ENCODE data around the gene ZNF783.
A peak's percentile ranks its signal among the peaks of the same experiment; 100 is the strongest.

ZNF783 gene

GRCh38 chr7:149283321-149283720, 21.3 kb downstream of the ZNF783 start:
- DNase-seq = no peak

DNA sequence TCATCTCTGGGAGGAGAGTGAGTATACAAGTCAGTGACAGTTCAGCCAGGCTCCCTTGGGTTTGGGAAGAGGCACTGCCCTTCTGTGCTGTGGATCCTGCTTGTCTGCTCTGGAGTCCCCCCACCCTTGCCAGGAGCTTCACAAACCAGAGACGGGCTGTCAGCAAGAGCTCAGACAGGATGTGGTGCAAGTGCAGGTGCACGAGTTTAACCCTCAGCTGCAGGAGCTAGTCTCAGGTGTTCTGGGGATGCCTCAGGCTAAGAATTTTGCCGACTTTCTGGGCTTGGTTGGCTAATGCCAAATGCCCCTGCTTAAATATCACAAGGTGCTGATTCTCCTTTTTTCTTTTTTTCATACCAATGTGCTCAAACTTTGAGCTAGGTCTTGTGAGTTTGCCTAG, 22.3 kb downstream of the ZNF783 start:
- DNase-seq = no peak

DNA sequence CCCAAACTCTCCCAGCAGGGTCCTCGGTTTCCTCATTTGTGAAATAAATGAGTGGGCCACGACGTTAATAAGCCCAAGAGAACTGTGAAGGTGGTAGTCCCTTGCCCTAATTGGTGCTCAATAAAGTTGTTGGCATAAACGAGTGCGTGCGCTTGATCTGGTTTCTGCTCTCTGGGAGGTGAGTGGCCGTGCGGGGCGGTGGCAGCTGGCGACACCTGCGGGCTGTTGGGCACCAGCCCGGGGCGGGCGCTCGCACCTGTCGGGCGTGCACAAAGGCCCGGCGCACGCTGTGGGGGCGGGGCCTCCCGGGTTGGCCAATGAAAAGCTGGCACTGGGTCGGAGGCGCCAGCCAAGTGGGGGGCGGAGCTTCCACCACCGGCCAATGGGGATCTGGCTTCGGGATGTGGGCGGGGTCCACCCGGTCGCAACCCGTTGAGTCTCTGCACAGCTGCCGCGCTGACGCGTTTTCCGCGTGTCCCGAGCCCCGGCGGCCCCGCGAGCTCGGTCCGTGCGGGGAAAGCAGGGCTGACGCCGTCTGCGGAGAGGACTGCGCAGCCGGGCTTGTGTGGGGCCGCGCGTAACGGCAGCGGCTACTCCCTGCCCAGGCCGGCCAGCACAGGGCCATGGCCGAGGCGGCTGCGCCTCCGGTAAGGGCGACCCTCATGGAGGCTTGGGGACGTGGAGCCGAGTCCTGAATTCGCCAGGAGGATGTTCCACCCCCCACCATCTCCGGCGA, 23.0 kb downstream of the ZNF783 start:
- peak; percentile 87 to 88 for DNase-seq

- peak in 1 of 2 donors; percentile 3 for DNase-seq
These were observed 23.6 kb downstream of the ZNF783 start for GRCh38 chr7:149285603-149286002.

DNA sequence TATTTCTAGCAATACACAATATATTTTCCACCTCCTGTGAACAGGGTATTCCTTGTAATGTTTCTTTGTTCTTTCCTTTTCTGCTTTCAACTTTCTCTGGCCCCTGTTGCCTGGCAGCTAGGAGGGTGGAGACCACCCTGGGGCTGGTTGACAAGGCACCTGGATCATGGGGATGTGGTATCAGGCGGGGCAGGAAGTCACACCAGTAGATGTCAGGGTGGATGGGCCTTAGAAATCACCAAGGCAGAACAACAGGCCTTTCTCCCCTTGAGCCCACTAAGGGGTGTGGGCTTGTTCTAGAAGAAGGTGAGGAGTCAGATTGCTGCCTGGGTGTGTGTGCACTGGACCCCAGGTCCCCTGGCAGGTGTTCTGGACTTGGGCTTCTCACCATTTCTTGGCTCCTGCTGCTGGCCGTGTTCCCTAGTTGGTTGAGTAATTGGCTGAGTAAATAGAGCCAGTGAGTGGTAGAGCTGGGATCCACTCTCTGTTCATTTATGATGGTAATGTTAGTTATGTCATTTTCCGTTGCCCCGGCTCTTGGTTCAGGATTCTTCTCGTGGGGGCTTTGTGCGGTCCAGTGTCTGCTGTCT, 24.9 kb downstream of the ZNF783 start:
- no peak for DNase-seq

DNA sequence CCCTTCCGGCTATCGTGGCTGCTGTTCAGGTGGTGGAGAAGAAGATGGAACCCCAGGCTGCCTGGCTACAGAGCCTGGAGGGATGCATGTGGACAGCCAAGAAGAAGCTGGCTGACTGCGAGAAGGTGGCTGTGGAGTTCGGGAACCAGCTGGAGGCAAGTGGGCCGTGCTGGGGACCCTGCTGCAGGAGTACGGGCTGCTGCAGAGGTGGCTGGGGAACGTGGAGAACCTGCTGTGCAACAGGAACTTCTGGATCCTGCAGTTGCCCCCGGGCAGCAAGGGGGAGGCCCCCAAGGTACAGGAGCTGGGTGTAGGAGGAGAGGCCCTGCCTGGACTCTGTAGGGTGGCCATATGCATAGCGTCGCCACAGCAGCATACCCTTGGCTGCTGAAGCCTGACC, 25.6 kb downstream of the ZNF783 start:
- no peak for DNase-seq

DNA sequence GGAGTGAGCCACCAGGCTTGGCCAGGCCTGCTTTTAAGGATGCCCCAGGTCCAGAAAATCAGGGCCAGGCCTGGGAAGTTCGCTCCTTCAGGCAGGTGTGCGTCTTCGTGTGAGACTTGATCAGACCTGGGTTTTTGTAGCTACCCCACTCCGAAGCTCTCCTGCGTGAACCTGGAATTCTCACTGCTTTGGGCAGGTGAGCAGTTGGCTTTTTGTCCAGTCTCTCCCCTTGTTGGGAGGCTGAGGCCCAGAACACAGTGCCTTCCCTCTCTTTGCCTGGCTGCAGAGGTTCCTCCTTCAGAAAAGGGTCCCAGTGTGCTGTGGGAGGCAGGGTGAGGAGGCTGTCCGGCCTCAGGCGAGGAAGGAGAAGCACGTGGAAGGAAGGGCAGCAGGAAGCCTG, 27.3 kb downstream of the ZNF783 start:
- DNase-seq = no peak

DNA sequence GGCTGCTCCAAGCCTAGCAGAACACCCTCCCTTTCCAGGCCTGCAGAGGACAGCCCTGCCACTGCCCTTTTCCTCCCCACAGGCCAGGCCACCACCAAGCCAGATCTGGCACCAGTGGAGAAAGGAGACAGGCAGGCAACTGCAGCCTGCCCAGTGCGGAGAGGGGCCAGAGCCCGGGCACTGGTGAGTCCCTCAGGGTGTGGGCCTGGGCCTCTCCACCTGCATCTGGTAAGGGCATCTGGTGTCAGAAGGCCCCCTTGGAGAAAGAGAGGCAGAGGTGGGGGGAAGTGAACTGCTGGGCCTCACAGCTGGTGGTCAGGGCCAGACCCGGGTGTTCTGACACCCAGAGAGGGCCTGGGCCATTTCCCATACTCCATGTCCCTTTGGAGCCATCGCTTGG, 27.9 kb downstream of the ZNF783 start:
- no peak for DNase-seq

GRCh38 chr7:149291036-149291780, 29.2 kb downstream of the ZNF783 start:
- DNase-seq = no peak

GRCh38 chr7:149291781-149292461, 29.9 kb downstream of the ZNF783 start:
- DNase-seq = no peak

GRCh38 chr7:149292462-149292823, 30.4 kb downstream of the ZNF783 start:
- no peak for DNase-seq

DNA sequence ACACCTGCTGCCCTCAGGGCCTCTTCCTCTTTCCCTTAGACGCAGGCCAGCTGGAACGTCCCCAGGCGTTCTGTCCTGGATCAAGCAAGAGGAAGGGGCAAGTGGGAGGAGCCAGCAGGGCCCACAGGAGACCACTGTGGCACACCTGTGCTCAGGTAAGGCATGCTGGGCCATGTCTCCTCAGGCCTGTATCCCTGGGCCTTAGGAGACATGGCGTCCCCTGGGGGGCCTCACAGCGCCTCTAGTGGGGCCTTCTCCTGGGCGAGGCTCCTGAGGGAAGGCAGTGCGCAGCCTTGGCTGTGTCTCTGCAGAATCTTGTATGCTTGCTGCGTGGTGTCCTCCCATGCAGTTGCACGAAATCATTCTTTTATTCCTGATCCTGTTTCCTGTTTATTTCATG, 31.3 kb downstream of the ZNF783 start:
- DNase-seq = no peak

DNA sequence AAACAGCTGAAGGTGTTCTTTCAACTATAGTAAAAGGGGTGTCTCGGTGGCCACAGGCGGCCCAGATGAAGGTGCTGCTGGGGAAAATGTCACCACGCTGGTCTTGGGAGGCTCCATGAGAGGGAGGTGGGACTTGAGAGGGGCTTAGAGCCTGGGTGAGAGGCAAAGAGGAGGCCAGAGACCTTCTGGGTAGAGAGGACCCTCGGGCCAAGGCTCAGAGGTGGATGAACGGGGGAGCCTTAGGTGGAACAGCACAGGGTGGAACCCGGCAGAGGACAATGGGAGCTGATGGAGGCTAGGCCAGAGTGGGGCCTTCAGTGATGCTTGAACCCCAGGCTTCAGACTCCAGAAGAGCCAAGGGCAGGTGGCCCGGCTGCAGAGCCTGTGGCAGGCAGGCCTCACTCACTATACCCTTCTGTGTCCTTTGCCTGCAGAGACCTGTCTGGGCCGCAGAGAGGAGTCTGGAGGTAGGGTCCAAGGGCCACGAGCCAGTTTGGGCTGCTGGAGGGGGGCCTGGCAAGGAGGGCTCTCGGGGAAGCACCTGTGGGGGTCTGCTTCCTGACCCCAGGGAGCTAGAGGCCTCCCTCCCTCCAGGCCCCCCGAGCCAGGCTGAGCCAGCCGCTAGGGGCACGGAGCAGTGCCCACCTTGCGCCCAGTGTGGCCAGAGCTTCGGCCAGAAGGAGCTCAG, 32.1 kb downstream of the ZNF783 start:
- no peak for DNase-seq

- DNase-seq = no peak
These were observed 32.9 kb downstream of the ZNF783 start for GRCh38 chr7:149294634-149295480.

GRCh38 chr7:149295481-149295850, 33.5 kb downstream of the ZNF783 start:
- DNase-seq = no peak

GRCh38 chr7:149296368-149296767, 34.4 kb downstream of the ZNF783 start:
- DNase-seq = no peak

DNA sequence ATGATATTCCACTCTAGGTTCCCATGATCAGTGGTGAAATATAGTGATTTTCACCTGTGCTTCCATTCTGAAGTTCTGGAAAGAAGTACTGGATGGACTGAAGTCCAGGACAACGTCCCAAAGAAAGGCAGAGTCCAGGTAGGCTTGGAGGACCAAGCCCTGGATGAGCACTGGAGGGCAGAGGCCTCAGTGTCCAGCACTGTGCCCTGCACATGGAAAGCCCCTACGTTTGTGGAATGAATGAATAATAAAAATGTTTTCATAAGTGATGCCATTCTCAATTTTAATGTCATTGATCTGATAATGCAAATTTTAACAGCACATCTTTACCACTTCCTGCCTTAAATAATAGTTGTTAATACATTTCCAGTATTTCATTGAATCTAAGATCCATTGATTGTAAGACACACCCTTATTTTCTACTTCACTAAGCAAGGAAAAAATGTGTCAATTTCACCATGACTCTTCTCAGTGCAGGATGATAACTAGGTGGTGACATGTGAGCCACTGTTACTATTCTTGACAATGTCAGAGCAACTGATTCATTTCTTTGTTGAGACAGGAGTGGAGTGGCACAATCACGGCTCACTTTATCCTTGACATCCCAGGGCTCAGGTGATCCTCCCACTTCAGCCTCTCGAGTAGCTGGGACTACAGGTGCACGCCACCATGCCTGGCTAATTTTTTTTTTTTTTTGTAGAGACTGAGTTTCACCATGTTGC, 35.2 kb downstream of the ZNF783 start:
- DNase-seq = no peak

DNA sequence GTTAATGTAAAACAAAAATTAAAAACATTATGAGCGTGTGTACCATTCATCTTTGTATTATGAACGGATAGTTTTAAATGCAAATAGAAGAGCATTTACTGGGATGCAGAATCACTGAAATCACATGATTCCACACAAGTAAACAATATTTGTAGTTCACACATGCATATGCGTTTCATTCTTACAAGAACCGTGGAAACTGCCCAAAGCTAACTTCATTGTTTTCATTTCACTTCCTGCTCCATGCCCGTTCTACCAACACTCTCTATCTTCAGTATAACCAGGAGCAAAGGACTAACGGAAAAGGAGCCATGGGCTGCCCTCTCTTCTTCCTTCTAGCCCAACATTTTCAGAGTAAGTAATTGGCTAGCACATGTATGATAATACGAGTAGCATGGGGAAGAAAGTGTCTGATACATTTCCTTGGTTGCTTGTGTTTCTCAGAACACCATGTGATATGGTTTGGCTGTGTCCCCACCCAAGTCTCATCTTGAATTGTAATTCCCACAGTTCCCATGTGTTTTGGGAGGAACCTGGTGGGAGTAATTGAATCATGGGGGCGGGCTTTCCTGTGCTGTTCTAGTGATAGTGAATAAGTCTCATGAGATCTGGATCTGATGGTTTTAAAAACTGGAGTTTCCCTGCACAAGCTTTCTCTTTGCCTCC, 38.8 kb downstream of the ZNF783 start:
- DNase-seq = no peak

GRCh38 chr7:149302222-149302621, 40.2 kb downstream of the ZNF783 start:
- no peak for DNase-seq

DNA sequence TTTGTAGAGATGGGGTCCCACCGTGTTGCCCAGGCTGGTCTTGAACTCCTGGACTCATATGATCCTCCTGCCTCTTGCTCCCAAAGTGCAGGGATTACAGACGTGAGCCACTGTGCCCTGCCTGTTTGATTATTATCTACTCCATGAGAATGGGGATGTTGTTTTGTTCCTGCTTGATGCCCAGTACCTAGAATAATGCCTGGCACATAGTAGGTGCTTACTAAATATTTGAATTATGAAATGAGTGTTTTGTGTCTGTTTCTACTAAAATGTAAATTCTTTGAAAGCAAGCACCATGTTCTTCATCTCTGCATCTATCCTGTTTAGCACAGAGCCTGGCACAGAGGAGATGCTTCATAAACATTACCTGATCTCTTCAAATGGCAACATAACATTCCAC, 40.9 kb downstream of the ZNF783 start:
- DNase-seq = no peak

GRCh38 chr7:149304006-149304405, 42.0 kb downstream of the ZNF783 start:
- no peak for DNase-seq
